ENCODE results near the gene MINDY4.

Gene MINDY4

DNA sequence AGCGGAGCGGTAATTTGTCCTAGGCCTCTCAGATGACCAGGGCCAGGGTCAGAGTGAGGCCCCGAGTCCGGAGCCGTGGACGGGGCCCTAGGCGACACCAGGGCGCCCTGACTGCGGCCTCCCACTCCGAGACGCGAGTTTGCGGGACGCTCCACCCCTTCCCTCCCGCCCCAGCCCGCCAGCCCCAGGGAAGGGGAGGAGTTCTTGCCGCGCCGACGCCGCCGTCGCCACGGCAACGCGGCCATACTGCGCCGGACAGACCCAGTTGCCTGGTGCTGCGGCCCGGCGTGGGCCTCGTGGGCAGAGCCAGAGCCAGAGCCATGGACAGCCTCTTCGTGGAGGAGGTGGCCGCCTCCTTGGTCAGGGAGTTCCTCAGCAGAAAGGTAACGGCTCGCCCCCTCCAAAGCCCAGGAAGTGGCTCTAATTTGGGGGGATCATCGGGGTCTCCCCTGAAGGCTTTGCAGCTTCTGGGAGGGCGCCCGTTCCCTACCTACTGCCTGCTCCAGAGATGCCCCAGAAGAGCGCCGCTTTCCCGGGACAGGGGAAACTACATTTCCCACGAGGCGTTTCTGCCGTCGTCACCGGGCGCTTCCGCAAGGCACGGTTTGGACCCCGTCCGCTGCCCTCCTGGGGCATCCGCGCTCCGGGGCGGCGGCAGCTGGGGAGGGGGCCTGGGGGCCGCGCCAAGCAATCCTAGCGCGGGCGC, at the start of gene MINDY4:
Gene MINDY4, plus strand, starts transcription at position 244 of the 706 bp plus-strand sequence. Its CDS starts 77 bp downstream, at position 321.
- DNase-seq = peak; percentile 89

DNA sequence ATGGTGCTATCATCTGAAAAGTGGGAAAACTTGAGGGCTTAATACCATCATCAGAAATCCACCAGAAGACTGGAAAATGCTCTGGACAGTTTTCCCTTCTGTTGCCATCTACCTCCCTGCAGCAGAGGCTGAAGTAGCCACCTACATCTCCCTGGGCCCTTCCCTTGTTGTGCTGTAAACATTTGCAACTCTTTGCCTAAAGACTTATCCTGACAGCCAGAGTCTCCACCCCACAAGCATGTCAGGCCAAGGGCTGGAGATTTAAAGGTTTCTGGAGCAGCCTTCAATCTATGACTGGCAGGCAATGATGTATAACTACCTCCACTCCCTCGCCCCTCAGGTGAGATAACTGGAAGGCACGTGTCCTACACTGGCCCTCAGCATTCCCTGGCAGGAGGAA, 49.0 kb upstream of the MINDY4 start:
- no peak for DNase-seq

DNA sequence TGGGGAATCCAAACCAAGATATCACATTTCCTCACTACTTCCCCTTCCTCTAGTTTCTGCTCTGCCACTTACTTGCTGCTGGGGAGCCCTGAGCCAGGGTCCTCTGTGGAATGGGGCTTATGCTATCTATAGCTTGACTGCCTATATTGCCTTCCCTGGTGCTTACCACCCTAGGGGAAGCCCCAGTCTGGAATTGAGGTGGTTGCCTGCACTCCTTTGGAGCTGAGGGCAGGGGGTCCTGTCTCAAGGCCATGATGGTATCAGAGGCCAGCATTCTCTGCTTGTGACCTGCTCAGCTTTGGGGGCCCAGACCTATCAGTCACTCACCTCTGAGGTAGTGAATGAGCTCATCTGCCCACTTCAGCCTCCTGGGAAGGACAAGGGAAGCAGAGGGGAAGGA, 48.5 kb upstream of the MINDY4 start:
- no peak for DNase-seq

DNA sequence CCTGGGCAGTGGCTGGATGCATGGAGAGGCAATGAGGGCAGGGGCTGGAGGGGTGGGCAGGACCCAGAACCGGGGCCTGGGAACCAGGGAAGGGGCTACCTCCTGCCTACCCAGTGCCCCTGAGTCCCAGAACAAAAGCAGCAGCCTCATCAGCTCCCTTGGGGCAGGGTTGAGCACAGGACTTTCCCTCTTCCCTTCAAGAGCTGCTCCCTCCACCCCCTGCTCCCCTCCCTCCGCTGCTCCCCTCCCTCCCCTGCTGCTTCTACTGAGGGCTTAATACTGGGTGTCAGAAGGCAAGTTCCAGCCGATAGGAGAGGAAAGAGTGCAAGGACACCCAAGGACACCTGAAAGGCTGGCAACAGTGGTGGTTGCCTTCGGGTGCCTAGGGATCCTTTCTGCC, 47.4 kb upstream of the MINDY4 start:
- DNase-seq = no peak

DNA sequence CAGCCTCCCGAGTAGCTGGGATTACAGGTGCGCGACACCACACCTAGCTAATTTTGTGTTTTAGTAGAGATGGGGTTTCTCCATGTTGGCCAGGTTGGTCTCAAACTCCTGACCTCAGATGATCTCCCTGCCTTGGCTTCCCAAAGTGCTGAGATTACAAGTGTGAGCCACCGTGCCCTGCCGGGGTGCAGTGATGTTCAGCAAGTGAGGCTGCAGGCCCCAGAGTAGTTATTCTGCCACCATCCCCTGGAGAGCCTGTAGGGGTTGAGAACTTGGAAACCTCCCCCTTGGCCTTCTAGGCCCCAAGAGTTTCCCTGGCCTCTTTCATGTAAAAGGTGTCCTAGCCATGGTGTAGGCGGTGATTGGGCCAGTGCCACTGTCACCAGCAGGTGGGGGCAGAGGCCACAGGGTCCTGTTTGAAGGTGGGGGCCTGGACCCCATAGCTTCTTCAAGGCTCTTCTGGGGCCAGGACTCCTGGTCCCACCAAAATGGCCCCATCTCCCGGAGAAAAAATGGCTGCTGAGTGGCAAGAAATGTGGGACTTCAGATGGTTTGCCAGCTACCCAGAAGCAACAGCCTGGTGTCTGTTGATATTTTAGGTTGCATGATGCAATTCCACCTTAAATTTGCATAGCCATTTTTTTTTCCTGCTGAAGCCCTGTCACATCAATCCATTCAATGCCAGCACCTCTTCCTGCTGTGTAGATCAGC, 44.8 kb upstream of the MINDY4 start:
- DNase-seq = no peak

DNA sequence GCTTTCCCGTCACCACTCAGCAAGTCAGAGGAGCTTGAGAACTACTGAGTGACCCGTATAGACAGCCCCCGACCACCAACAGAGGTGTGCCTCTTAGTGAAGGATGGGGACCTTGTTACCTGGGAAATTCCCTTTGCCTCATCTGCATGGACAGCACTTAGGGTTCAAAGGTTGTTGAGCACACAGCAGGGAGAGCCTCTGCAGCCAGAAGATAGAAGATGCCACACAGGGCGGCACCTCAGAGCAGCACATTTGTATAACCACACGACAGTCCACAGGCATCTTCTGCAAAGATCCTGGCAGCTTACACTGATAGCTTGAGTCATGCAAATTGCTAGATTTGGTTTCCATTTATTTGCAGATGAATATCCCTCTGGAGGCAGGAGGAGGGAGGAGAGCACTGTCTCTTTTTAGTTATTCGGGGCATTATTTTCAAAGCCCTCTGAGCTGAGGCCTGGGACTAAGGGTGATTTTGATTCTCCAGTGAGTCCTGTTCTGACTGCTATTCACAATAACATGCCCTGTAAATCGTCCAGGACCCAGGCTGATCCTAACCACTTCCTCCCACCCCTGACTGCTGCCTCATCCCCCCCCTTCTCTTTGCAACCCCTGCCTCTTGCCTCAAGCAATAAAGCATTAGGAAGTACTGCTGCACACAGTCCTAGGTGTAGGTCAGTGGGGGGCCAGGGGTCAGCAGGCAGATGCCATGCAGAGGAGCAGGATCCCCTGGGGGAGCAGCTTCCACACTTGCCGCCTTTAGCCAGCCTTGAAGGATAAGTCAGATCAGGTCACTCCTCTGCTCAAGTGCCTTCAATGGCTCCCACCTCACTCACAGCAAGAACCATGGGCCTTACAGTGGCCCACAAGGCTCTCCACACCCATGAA, 43.9 kb upstream of the MINDY4 start:
- no peak for DNase-seq

DNA sequence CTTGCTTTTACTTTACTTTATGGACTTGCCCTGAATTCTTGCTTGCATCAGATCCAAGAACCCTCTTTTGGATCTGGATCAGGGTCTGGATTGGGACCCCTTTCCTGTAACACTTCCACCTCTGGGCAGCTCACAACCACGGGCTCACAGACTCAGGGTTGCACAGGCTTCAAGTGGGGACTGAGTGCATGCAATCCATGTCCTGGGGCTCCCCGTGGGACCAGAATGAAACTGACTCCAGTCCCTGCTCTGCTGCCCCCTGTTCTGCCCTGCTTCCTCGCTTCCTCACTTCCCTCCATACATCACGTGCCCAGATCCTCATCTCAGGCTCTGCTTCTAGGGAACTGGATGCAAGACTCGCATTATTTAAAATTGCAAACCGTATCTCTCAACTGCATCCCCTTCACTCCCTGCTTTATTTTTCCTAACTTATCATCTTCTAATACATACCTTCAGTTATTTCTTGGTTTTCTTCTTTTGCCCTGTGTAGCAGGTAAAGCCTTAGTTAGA, 42.6 kb upstream of the MINDY4 start:
- DNase-seq = no peak

DNA sequence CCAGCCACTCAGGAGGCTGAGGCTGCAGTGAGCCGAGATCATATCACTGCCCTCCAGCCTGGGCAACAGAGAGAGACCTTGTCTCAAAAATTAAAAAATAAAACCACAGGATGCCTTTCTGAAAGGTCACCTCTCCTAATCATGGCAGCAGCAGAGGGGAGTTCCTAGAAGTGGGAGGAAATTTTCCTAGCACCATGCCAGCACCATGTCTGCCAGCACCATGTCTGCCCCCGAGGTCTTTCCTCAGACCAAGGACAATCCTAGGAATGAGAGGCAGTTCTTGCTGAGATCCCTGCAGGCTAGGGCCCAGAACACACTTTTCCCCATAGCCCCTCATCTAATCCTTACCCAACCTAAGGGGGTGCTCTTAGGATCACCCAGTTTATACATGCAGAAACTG, 41.6 kb upstream of the MINDY4 start:
- no peak for DNase-seq

DNA sequence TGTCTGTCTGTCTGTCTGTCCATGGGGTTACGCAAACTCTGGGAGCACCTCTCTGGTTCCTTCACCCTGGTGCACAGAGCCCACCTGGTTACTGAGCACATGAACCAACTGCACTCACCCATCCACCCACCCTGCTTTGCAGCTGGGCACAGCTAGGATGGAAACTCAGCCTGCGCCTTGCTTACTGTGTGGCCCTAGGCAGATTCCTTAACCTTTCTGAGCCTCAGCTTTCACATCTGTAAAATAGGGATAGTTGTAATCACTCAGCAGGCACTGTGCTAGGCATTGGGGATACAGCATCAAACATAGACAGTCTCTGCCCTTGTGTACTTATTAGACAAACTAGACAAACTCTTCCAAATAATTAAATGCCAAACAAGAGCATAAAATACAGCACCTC, 41.1 kb upstream of the MINDY4 start:
- no peak for DNase-seq

DNA sequence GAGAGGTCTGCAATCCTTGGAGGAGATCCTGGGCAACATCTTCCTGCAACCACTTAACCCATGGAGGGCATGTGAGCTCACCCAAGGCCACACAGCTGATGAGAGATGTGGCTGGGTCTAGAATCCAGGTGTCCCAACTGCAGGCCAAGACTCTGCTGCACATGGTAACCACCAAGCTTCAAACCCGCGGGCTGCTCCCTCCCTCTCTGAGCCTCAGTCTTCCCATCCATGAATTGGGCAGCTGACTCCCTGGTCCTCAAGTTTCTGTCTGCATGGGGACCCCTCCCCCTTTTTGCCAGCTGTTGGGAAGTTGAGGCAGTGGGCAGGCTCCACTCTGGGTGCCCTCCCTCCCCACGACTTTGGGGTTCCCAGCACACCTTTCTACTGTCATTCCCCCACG, 40.2 kb upstream of the MINDY4 start:
- no peak for DNase-seq

DNA sequence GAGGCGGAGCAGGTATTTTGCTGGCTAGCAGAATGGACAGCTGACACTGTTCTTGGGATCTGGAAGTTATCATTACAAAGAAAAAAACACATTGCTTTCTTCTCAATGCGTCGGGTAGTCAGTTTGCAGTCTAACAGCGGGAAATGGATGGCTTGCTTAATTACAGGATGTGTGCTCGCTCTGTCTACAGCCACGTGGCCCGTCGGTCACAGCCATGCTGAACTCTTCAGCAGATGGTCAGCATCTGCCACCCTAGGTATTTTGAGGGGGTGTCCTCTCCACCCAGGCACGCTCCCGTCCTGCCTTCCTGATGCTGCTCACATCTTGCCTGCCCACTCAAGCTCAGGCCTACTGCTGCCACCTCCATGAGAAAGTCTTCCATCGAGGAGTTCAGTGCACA, 39.6 kb upstream of the MINDY4 start:
- DNase-seq = peak; percentile 65

DNA sequence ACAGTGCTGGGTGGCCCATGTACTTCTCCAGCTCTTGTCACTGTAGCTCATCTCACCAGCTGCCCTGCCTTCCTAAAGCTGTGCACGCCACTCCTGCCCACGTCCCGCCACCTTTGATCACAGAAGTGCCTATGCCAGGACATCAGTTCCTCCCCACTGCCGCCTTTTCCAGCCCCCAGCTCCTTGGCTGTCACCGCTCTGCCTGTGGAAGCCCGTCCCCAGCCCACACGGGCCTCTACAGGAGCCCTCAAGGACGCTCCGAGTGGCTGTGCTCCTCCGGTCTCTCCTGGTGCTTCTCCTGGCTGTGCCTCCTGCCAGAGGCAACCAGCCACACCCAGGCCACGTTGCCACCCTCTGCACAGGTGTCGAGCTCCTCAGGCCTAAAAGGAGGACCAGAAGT, 38.6 kb upstream of the MINDY4 start:
- DNase-seq = no peak

DNA sequence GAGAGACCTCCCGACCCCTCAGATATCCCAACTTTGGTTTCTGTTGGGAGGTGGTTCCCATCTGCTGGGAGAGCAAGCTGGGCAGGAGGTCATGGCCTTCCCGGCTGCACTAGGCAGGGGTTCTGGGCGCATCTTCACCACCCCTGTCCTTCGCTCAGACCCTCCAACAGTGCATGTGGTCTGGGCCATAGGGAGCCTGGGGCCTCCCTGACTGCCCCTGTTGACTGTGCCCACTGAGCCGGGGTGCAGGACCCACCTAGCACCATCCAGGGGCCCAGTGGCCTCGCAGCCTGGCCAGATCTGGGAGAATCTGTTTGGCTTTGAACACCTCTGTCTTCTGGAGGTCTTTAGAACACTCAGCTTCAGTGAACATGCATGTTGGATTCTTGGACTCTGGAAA, 38.0 kb upstream of the MINDY4 start:
- no peak for DNase-seq

DNA sequence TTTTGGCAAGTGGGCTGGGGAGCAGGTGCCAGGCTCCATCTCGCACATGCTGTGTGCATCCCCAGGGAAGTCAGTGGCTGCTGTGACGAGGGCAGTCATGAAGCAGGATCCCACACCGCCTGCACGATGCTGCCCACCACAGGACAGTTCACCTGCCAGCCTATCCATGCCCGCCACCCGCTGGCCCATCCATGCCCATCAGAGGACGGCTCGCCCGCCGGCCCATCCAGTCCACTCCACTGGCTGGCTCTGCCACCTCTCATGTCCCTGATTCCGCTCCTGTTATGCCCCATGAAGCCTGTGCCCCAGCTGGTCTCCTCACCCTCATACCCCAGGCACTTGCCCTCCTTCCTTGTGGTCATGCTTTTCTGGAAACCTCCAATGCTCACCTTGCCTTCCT, 37.5 kb upstream of the MINDY4 start:
- DNase-seq = no peak

DNA sequence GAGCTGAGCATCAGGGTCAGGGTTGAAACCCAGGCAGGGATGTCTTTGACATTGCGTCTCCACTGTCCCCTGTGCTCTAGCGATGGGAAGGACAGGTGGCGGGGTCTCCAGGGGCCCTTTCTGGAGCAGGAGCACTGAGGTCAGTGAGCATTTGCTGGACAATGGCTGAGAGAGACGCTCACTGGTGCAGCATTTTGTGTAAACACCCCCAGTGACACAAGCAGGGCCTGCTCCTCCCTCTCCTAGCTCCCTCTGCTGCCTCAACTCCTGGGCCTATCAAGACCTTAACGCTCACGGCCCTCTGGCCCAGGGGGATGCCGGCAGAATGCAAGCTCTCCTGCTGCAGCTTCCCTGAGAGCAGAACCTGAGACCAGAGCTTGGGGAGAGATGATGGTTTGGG, 36.7 kb upstream of the MINDY4 start:
- DNase-seq = peak; percentile 57

DNA sequence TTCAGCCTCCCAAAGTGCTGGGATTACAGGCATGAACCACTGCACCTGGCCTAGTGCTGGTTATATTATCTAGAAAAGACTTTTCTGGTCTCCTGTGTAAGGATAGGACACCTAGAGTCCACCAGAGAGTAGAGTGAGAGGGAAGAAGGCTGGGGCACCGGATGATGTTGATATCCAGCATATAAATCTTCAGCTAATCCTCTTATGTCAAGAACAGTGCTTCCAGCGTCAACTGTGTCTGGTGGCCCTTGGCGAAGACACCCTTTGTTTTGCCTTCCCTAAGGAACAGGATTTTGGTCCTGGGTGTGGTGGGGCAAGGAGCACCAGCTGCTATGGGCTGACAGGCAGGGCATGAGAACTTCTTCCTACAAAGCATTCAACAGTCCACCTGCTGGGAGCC, 35.6 kb upstream of the MINDY4 start:
- no peak for DNase-seq

DNA sequence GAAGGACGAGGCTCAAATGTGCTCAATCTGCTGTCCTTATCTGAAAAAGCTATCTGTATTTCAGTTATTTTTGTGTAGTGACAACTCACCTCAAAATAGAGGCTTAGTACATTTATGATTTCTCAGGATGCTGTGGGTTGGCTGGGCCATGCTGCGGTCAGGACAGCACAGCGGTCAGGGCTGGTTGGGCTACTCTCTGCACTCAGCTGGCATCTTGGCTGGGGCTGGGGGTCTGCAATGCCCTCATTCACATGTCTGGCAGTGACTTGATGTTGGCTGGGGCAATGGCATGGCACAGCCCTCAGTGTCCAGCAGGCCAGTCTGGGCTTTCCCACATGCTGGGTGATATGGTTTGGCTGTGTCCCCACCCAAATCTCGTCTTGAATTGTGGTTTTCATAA, 34.9 kb upstream of the MINDY4 start:
- DNase-seq = no peak

DNA sequence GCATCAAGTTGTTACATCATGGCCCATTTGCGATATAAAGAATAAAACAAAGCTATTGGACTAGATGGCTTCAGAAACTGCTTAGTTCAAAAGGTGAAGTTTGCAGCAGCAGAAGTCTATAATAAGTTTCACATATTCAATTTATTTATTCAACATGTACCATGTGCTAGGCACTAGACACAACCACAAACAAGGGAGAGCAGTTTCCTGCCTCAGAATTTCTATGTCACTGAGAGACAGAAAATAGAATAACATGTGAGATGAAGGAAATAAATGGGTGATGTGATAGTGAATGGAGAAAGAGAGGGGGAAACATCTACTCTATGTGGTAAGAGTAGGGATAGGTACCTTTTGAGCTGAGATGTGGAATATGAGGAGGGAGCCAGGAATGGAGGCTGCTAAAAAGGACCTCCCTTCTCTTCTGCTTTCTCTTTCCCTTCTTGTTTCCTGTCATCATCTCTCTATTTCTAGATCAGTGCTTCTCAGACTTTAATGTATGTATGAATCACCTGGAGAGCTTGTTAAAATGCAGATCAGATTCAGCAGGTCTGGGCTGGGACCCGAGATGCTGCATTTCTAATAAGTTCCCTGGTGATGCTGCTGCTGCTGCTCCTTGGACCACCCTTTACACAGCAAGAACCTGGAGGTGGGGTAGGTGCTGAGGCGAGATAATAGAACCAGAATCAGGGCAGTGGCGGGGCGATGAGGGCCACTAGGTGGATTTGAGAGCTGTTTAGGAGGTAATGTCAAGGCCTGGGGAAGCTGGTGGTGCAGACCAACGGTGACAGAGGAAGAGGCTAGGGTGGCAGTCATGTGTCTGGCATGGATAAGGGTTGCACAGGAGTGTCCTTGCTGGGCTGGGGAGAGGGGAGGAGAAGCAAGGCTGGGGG, 32.9 kb upstream of the MINDY4 start:
- DNase-seq = no peak

DNA sequence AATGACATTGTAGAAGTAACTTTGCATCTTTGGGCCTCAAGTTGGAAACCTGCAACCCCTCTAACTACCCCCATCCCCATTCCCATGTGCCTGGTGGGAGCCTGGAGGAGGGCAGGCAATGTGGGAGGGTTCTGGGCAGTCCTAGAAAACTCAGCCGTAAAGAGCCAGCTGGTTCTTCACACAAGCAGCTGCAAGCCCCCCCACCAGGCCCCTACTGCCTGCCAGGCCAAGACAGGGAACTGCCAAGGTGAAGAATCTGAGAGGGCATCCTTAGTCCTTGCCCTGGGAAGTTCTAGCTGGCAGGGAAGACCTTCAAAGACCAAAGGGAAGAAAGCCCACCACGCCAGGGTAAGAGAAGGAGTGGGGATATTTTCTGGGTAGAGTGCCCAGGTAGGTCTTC, 31.5 kb upstream of the MINDY4 start:
- DNase-seq = no peak

DNA sequence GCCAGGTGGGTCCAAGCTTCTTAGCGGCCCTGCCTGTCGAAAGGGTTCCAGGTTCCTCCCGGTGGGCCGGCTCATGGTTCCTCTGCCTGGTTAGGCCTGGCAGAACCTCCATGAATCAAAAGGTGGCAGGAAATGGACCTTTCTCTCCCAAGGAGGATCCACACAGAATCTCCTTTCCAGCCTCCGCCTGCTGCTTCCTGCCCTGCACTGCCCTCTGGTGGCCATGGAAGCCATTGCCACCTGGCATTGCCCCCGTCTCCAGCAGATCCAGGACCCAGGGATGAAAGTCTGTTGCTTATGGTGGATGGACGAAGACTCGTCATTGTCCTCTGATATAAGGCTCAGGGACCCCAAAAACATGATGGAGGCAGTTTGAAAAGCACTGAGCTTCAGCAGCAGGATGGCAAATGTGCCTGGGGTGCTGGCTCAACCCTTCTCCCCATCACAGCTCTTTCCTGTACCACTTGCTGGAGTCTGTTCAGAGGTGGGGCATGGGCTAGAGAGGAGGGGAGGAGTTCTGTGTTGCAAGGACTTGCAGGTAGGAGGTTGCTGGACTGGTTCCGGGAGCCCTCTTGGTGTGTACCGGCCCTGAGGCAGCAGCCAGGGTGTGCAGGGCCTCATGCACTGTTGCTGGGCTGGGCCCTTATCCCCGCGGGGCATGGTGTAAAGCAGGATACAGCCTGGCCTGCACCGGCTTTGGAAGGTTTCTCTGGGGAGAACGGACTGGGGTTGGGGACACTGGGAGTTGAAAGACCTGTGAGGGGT, 30.6 kb upstream of the MINDY4 start:
- peak; percentile 90 for DNase-seq

DNA sequence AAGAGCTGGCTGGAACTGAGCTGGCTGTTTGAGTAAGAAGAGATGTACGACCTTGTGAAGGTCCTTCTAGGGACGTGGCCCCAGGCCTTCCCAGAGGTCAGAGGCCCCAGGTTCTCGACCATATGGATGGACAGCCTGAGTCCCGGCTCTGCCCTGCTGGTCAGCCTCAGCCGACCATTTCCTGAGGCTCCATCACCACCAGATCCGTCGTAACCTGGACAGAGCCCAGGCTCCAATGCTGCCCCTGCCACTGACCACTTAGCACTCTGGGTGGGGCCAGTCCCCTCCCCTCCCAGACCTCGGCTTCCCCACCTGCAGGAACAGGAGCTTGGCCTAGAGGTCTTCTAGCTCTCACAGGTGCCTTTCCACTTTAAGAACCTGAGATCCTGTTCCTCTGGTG, 29.9 kb upstream of the MINDY4 start:
- no peak for DNase-seq

Data from eye (tissue), 1 donor.